ENCODE results near the gene HSD17B14. TPM values are rescaled to one million over a fixed set of nuclear protein-coding genes. Genes with fewer than 3 reads are reported as not detected.
A peak's percentile ranks its signal among the peaks of the same experiment; 100 is the strongest.

The HSD17B14 gene
- total and polyA plus RNA-seq, 2 of the 13 experiments (the other 11 are each of a cell fraction or from before 2014, with no cell fraction given), result 0.58 to 1.2 TPM

DNA sequence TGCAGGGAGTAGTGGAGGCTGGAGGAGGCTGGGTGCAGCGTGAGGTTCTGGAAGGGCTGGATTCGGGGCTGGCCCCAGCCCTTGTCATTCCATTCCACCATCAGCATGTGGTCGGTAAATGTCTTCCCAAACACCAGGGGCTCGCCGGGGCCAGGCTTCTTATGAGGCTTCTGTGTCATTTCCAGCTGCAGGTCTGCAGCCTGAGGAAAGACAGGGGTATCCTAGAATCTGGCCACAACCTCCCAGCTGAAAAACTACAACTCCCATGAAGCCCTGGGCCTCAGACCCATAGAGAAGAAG lies 29.8 kb downstream of the HSD17B14 start (continued):
- TF ChIP-seq FOSL1 (CRISPR knock-in tag; IDR thresholded peaks at IDR 0.05; ENCODE audit: borderline replicate concordance), result no peak
- TF ChIP-seq, protein P1, sequence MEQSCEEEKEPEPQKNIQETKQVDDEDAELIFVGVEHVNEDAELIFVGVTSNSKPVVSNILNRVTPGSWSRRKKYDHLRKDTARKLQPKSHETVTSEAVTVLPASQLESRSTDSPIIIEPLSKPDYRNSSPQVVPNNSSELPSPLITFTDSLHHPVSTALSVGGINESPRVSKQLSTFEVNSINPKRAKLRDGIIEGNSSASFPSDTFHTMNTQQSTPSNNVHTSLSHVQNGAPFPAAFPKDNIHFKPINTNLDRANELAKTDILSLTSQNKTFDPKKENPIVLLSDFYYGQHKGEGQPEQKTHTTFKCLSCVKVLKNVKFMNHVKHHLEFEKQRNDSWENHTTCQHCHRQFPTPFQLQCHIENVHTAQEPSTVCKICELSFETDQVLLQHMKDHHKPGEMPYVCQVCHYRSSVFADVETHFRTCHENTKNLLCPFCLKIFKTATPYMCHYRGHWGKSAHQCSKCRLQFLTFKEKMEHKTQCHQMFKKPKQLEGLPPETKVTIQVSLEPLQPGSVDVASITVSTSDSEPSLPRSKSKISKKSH (CRISPR knock-in tag; IDR thresholded peaks at IDR 0.05; ENCODE audit: borderline replicate concordance), result no peak
- TF ChIP-seq ZNF724P (CRISPR knock-in tag; IDR thresholded peaks at IDR 0.05; ENCODE audit: borderline replicate concordance), result no peak
- TF ChIP-seq TRIM24 (CRISPR knock-in tag; IDR thresholded peaks at IDR 0.05), result no peak
- no peak for TF ChIP-seq ZNF605 (CRISPR knock-in tag; IDR thresholded peaks at IDR 0.05)
- no peak for TF ChIP-seq KLF9 (CRISPR knock-in tag; IDR thresholded peaks at IDR 0.05; ENCODE audit: low read depth)
- TF ChIP-seq, protein P2, sequence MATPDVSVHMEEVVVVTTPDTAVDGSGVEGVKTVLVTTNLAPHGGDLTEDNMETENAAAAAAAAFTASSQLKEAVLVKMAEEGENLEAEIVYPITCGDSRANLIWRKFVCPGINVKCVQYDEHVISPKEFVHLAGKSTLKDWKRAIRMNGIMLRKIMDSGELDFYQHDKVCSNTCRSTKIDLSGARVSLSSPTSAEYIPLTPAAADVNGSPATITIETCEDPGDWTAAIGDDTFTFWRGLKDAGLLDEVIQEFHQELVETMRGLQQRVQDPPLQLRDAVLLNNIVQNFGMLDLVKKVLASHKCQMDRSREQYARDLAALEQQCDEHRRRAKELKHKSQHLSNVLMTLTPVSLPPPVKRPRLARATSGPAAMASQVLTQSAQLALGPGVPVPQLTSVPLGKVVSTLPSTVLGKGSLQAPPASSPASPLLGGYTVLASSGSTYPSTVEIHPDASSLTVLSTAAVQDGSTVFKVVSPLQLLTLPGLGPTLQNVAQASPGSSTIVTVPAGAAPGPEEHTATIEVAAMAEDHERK (CRISPR knock-in tag; IDR thresholded peaks at IDR 0.05; ENCODE audit: low read depth), result no peak
- no peak for TF ChIP-seq KDM5A (IDR thresholded peaks at IDR 0.05; ENCODE audit: borderline replicate concordance, low read length)
- no peak for TF ChIP-seq REPIN1 (CRISPR knock-in tag; IDR thresholded peaks at IDR 0.05; ENCODE audit: borderline replicate concordance, low read depth)
- TF ChIP-seq, protein P3, sequence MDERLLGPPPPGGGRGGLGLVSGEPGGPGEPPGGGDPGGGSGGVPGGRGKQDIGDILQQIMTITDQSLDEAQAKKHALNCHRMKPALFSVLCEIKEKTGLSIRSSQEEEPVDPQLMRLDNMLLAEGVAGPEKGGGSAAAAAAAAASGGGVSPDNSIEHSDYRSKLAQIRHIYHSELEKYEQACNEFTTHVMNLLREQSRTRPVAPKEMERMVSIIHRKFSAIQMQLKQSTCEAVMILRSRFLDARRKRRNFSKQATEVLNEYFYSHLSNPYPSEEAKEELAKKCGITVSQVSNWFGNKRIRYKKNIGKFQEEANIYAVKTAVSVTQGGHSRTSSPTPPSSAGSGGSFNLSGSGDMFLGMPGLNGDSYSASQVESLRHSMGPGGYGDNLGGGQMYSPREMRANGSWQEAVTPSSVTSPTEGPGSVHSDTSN (CRISPR knock-in tag; IDR thresholded peaks at IDR 0.05), result no peak
- TF ChIP-seq, protein P4, sequence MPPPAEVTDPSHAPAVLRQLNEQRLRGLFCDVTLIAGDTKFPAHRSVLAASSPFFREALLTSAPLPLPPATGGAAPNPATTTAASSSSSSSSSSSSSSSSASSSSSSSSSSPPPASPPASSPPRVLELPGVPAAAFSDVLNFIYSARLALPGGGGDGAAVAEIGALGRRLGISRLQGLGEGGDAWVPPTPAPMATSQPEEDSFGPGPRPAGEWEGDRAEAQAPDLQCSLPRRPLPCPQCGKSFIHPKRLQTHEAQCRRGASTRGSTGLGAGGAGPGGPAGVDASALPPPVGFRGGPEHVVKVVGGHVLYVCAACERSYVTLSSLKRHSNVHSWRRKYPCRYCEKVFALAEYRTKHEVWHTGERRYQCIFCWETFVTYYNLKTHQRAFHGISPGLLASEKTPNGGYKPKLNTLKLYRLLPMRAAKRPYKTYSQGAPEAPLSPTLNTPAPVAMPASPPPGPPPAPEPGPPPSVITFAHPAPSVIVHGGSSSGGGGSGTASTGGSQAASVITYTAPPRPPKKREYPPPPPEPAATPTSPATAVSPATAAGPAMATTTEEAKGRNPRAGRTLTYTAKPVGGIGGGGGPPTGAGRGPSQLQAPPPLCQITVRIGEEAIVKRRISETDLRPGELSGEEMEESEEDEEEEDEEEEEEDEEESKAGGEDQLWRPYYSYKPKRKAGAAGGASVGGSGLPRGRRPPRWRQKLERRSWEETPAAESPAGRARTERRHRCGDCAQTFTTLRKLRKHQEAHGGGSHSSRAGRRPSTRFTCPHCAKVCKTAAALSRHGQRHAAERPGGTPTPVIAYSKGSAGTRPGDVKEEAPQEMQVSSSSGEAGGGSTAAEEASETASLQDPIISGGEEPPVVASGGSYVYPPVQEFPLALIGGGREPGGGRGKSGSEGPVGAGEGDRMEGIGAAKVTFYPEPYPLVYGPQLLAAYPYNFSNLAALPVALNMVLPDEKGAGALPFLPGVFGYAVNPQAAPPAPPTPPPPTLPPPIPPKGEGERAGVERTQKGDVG (CRISPR knock-in tag; IDR thresholded peaks at IDR 0.05; ENCODE audit: borderline replicate concordance), result no peak
- TF ChIP-seq CBX1 (IDR thresholded peaks at IDR 0.05; ENCODE audit: low read depth), result no peak
- no peak for TF ChIP-seq HDAC2 (CRISPR knock-in tag; IDR thresholded peaks at IDR 0.05)
- TF ChIP-seq MAFG (CRISPR knock-in tag; IDR thresholded peaks at IDR 0.05), result no peak
- TF ChIP-seq RBM22 (optimal IDR thresholded peaks at IDR 0.05; ENCODE audit: low read length), result no peak
- no peak for TF ChIP-seq ZNF792 (CRISPR knock-in tag; IDR thresholded peaks at IDR 0.05)
- TF ChIP-seq CCAR2 (optimal IDR thresholded peaks at IDR 0.05; ENCODE audit: low read depth, low read length), result no peak
- TF ChIP-seq RFX1 (IDR thresholded peaks at IDR 0.05), result no peak
- TF ChIP-seq, protein P5, sequence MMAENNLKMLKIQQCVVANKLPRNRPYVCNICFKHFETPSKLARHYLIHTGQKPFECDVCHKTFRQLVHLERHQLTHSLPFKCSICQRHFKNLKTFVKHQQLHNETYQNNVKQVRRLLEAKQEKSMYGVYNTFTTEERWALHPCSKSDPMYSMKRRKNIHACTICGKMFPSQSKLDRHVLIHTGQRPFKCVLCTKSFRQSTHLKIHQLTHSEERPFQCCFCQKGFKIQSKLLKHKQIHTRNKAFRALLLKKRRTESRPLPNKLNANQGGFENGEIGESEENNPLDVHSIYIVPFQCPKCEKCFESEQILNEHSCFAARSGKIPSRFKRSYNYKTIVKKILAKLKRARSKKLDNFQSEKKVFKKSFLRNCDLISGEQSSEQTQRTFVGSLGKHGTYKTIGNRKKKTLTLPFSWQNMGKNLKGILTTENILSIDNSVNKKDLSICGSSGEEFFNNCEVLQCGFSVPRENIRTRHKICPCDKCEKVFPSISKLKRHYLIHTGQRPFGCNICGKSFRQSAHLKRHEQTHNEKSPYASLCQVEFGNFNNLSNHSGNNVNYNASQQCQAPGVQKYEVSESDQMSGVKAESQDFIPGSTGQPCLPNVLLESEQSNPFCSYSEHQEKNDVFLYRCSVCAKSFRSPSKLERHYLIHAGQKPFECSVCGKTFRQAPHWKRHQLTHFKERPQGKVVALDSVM (CRISPR knock-in tag; IDR thresholded peaks at IDR 0.05), result 0 out of 2 replicates have a peak, but pooled peaks have one; percentile 10
- no peak for TF ChIP-seq CBFB (CRISPR knock-in tag; IDR thresholded peaks at IDR 0.05)
- no peak for TF ChIP-seq ZNF382 (CRISPR knock-in tag; IDR thresholded peaks at IDR 0.05; ENCODE audit: borderline replicate concordance)
- TF ChIP-seq JARID2 (CRISPR knock-in tag; IDR thresholded peaks at IDR 0.05; ENCODE audit: insufficient replicate concordance), result no peak
- TF ChIP-seq ZNF773 (CRISPR knock-in tag; IDR thresholded peaks at IDR 0.05; ENCODE audit: borderline replicate concordance), result no peak

Data from HepG2 (cell line).